ENCODE data around the gene GRAMD2A. TPM values are rescaled to one million over a fixed set of nuclear protein-coding genes. Genes with fewer than 3 reads are reported as not detected.

The GRAMD2A gene
- total RNA-seq, 3 donors from 2014 or later (not counting 1 experiment from before 2014, with no cell fraction given): not detected

DNA sequence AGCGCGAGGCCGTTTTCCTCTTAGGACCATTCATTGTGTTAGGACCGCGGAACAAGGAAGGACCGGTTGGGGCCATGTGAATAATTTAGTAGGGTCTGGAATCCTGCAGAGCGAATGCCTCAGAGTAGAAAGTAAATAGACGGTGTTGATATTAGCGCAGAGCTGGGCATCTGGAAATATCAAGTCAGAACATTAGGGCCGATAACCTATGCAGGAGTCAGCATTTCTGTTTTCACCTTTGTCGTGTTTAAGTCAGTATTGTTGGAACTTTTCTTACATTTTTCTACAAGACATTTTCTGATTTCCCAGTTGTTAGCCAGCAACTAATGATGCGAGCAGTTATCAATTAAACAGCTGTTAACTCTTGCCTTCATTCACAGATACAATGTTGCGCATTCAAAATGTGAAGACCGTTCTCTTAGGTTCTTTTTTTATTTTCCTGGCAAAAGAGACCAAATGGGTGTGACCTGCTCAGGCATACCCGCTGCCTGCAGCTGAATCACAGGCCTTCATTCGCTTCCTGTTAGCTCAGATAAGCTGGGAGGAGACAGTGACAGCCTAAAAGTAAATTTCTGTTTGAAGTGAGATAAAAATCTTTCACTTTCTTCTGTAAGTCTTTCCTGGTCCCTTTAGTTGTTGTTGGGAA is 34.4 kb upstream of the GRAMD2A start:
- WGBS (ENCODE audit: insufficient coverage): 4% methylated on average over 16 of the region's 16 CpGs
- Histone ChIP-seq H3K27ac (ENCODE audit: low read length) (peak overlapping the region; percentile 67), H3K4me3 (ENCODE audit: low read length) (peak overlapping the region; percentile 92), H3K9me3 (ENCODE audit: control insufficient read depth, insufficient read depth, low read length) (no peaks in the 10 kb centered on the region), H3K36me3 (ENCODE audit: control insufficient read depth, insufficient read depth, low read length) (no peaks in the 10 kb centered on the region), H3K27me3 (ENCODE audit: control insufficient read depth, insufficient read depth, low read length) (no peaks in the 10 kb centered on the region), H3K4me1 (ENCODE audit: control insufficient read depth, insufficient read depth, low read length) (peaks cover 45% of the 10 kb centered on the region)
- Mint-ChIP-seq H3K4me3 (peak overlapping the region; percentile 98), H3K36me3 (no peaks in the 10 kb centered on the region), H3K9me3 (no peaks in the 10 kb centered on the region), H3K4me1 (peaks cover 37 to 54% of the 10 kb centered on the region in 2 donors), H3K27me3 (ENCODE audit: low read depth in 2 of 2) (no peaks in the 10 kb centered on the region), H3K27ac (peak overlapping the region; percentile 81 to 94)
- intact Hi-C loops (cut with micrococcal nuclease): loop anchor here (10.0 kb wide), 1 partner anchor 243 kb away; the partner anchor contains the start of gene ARIH1
- TF ChIP-seq, protein P1, sequence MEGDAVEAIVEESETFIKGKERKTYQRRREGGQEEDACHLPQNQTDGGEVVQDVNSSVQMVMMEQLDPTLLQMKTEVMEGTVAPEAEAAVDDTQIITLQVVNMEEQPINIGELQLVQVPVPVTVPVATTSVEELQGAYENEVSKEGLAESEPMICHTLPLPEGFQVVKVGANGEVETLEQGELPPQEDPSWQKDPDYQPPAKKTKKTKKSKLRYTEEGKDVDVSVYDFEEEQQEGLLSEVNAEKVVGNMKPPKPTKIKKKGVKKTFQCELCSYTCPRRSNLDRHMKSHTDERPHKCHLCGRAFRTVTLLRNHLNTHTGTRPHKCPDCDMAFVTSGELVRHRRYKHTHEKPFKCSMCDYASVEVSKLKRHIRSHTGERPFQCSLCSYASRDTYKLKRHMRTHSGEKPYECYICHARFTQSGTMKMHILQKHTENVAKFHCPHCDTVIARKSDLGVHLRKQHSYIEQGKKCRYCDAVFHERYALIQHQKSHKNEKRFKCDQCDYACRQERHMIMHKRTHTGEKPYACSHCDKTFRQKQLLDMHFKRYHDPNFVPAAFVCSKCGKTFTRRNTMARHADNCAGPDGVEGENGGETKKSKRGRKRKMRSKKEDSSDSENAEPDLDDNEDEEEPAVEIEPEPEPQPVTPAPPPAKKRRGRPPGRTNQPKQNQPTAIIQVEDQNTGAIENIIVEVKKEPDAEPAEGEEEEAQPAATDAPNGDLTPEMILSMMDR (IDR thresholded peaks at IDR 0.05): no peak
- ATAC-seq: no peak
- DNase-seq: peak in 1 of 2 donors; percentile 82

DNA sequence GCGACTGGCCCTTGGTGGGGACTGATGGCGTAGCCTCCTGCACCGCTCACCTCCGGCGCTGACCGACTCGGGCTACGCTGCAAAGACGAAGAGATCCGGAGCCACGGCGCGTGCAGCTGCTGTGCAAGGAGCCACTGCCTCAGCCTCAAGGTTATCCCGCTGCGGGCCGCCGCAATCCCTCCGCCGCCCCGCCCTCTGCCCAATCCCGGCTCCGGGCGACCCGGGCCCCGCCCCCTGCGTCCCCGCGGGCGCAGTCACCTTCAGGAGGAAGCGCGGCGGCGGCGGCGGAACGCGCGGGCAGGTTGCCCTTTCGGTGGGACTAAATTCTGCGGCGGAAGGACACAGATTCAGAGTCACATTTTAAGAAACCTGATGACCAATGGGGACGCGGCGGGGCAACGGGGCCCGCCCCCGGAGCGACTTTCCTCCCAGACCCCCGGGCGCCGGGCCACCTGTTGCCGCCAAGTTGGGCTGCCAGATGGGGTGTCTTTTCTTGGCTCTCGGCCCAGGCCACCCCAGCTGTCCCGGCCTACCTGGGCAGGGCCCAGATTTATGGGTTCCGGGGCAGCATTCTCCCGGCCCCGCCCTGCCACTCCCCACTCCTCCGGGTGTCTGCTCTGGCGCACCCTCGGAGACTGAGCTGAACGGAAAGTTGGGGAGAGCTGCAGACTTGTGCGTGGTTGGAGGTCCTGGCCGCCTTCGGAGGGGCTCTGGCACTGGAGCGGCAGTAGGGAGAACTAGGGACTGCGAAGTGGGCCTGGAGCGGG is 33.7 kb upstream of the GRAMD2A start, which contains the start of gene PKM:
Gene PKM (minus strand): TSS at position 125 of the 767 bp plus-strand sequence. CDS start 12,093 bp downstream, outside the sequence.
- Histone ChIP-seq H3K36me3 (ENCODE audit: control insufficient read depth, insufficient read depth, low read length) (no peaks in the 10 kb centered on the region), H3K27ac (ENCODE audit: low read length) (peak within 1 kb of the TSS; percentile 80), H3K4me3 (ENCODE audit: low read length) (peak within 1 kb of the TSS; percentile 92), H3K27me3 (ENCODE audit: control insufficient read depth, insufficient read depth, low read length) (no peaks in the 10 kb centered on the region), H3K4me1 (ENCODE audit: control insufficient read depth, insufficient read depth, low read length) (peaks cover 46% of the 10 kb centered on the region), H3K9me3 (ENCODE audit: control insufficient read depth, insufficient read depth, low read length) (no peaks in the 10 kb centered on the region)
- H3K27me3 Mint-ChIP-seq (ENCODE audit: low read depth in 2 of 2): no peaks in the 10 kb centered on the region
- peak; percentile 24 to 61 (median 58) for ATAC-seq
- DNase-seq: peak; percentile 77 to 95
- TF ChIP-seq, protein P1 (IDR thresholded peaks at IDR 0.05): no peak
- H3K36me3 Mint-ChIP-seq: no peaks in the 10 kb centered on the region
- peak within 1 kb of the TSS; percentile 98 for H3K4me3 Mint-ChIP-seq
- H3K27ac Mint-ChIP-seq: peak within 1 kb of the TSS; percentile 81 to 94
- intact Hi-C loops (cut with micrococcal nuclease): loop anchor here (10.0 kb wide), 1 partner anchor 244 kb away; the partner anchor contains the start of gene ARIH1
- WGBS (ENCODE audit: insufficient coverage): under 1% methylated on average over 67 of the region's 67 CpGs
- no peaks in the 10 kb centered on the region for H3K9me3 Mint-ChIP-seq
- H3K4me1 Mint-ChIP-seq: peaks cover 39 to 52% of the 10 kb centered on the region in 2 donors

DNA sequence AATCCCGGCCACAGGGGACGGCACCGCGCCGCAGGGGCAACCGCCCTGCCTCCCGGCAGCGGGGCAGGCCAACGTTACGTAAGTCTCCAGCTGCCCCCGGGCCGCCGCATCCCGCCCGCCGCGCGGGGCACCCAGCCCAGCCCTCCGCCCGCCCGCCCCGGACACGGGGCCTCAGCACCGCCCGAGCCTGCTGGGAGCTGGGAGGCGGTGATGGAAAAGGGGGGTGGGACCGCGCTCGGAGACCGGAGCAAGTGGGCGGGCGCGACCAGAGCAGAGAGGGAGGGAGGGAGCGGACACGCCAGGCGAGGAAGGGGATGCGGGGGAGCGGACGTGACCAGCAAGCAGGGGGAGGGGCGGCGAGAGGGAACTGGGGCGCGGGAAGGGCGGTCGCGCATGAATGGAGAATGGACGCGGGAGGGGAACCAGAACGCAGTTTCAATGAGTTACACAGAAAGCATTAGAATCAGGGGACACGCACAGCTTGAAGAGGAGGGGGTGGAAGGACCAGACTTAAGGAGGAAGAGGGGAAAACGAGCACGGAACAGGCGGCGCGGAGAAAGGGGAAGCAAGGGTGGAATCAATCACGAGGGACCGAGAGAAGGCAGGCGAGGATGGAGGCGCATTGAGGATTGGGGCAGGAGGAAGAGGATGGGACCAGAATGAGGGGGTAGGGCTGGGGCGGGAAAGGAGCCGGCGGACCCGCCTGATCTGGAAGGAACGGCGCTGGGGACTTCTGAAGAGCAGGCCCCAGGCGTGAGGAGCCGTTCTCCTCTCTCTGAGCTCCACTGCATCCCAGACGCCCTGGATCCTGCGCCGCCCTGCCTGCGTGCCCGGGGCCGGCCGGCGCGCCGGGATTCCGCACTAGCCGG is 32.8 kb upstream of the GRAMD2A start:
- peak overlapping the region; percentile 80 for H3K27ac ChIP-seq (ENCODE audit: low read length)
- peak overlapping the region; percentile 92 for H3K4me3 ChIP-seq (ENCODE audit: low read length)
- H3K36me3 ChIP-seq (ENCODE audit: control insufficient read depth, insufficient read depth, low read length): no peaks in the 10 kb centered on the region
- Mint-ChIP-seq H3K4me3 (peak overlapping the region; percentile 98), H3K36me3 (no peaks in the 10 kb centered on the region), H3K27ac (peak overlapping the region; percentile 81 to 94), H3K4me1 (peaks cover 39 to 56% of the 10 kb centered on the region in 2 donors), H3K27me3 (ENCODE audit: low read depth in 2 of 2) (no peaks in the 10 kb centered on the region), H3K9me3 (no peaks in the 10 kb centered on the region)
- peaks cover 49% of the 10 kb centered on the region for H3K4me1 ChIP-seq (ENCODE audit: control insufficient read depth, insufficient read depth, low read length)
- under 1% methylated on average over 79 of the region's 79 CpGs for WGBS (ENCODE audit: insufficient coverage)
- H3K9me3 ChIP-seq (ENCODE audit: control insufficient read depth, insufficient read depth, low read length): no peaks in the 10 kb centered on the region
- ATAC-seq (peak; percentile 6 to 19 (median 8)), DNase-seq (peak; percentile 53 to 67)
- no peaks in the 10 kb centered on the region for H3K27me3 ChIP-seq (ENCODE audit: control insufficient read depth, insufficient read depth, low read length)
- TF ChIP-seq, protein P1 (IDR thresholded peaks at IDR 0.05): no peak
- intact Hi-C loops (cut with micrococcal nuclease): loop anchor here (10.0 kb wide), 1 partner anchor 244 kb away; the partner anchor contains the start of gene ARIH1
